Stimulated activated CD4-positive, alpha-beta T cell treated with anti-CD3 and anti-CD28 coated beads, Interleukin-1b, Interleukin-23, amount 100 ng/mL, for 4 hours (primary cell): ENCODE results near the gene FGA.

Experiments
- DNase-seq, 2 donors: peaks; one replicate each; pipeline ENCODE4 v3.0.0-alpha.2; 2020; ENCODE audit warnings: low read depth in 2 of 2

The FGA gene

DNA sequence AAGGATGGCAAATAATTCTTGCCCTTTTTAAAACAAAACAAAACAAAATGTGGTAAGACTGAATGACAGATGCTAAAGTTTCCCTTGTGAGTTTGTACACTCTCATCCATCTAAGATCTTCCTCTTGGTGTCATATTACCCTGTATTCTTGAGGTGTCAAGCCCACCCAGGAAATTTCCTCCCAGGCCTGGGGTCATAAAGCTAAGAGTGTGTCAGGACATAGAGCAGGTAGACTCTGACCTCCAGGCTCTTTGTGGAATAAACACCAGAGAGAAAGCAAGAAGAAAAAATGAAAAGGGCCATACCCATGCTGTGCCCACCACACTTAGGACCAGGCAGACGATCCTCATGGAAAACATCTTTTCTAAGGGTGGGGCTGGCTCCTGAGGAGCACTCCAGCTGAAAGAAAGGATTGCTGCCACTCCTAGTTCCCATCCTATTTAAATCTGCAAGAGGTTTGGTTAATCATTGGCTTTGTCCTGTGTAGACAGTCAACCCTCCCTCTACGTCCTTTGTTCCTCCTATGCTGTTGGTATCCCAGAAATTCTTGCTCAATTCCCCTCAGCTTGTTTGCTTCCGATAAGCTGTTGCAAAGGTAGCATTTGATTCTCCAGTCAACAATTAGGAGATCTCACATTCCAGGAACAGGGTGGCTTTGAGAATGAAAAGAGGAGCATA, at the start of gene FGA:
FGA (minus strand) TSS at position 414 of the 678 bp plus-strand sequence; CDS start at position 359, 55 bp downstream.
- no peak for DNase-seq

DNA sequence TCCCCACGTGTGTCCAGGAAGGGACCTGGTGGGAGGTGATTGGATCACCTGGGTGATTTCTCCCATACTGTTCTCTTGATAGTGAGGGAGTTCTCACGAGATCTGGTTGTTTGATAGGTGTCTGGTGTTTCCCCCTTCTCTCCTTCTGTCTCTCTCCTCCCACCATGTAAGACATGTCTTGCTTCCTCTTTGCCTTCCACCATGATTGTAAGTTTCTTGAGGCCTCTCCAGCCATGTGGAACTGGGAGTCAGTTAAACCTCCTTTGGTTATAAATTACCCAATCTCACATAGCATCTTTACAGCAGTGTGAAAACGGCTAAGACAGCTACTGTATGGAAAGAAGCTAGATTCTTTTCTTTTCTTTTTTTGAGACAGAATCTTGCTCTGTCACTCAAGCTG, 43.5 kb upstream of the FGA start:
- no peak for DNase-seq

DNA sequence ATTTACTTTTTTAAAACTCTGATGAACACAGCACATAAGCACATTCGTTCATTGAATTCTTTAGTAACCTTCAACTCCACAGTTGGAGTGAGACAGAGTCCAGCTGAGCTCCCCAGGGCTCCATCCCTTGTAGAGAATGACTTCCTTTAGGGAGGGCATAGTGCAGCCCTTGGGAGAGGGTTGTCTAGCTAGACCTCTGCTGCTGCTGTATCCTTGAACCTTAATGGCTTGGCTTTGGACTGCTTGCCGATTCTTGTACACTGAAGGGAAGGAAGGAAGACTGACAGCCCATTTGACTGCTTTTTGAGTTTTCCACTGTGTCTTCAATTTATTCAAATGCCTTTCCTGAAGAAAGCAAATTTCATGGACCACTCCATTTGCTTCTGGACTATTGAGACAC, 41.3 kb upstream of the FGA start:
- DNase-seq = no peak

DNA sequence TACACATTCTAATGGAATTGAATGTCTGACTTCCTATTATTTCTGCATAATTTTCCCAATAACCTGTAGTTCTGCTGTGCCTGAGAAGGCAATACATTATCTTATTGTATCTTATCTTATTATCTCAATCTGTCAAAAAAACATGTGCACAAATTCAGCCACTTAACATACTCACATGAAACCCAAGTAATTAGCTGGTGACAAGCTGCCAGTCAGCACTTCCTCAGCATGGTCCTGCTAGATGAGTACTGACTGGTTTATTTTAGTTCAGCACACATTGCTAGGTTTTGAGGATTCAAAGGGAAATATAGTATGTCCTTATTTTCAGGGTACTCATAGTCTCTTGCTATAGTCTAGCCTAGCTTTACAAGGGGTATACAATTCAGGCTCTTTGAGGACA, 39.8 kb upstream of the FGA start:
- DNase-seq = no peak

DNA sequence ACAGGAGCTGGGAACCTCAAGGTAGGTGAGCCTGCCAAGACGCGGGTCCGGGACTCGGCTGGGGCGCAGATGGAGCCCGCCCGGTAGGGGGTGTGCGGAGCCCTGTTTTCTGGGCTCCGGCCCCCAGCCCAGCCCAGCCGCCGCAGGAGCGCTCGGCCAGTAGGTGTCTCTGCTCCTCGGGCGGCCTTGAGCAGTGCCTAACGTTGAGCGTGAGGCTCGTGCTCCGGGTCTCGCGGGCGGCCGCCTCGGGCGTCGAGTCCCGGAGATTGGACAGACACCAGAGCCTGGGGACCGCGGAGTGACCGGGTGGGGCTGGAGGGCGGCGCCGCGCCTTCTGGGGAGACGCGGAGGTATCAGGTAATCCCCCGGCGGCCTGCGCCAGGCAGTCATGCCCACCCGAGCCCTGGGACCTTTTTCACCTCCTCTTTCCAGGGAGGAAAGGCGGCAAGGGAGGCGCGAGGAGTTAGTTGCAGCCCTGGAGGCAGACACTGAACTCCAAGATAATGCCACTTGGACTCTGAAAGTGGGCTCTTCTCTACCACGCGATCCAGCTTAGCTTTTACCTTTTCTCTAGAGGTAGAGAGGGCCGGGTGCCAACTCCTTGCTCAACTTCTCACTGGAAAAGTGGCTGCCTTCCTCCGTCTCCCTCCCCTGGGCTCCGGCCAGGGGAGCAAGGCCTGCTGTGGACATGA, 36.4 kb upstream of the FGA start:
- peak; percentile 13 to 48 for DNase-seq

DNA sequence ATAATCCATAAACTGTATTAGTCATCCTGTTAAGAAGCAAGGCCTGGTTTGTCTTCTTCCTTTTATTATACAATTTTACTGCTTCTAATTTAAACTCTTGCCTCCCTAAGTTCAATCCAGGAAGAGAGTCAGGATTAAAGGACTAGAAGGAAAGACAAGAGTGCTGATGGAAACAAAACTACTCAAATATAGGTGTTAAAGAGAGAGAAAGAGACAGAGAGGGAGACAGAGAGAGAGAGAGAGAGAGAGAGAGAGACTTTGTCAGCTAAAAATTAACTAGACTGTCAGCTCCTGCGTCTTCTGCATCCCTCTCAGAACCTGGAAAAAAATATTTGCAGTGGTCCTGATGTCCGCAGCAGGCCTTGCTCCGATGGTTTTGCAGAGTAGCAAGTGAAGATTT, 35.4 kb upstream of the FGA start:
- DNase-seq = no peak

DNA sequence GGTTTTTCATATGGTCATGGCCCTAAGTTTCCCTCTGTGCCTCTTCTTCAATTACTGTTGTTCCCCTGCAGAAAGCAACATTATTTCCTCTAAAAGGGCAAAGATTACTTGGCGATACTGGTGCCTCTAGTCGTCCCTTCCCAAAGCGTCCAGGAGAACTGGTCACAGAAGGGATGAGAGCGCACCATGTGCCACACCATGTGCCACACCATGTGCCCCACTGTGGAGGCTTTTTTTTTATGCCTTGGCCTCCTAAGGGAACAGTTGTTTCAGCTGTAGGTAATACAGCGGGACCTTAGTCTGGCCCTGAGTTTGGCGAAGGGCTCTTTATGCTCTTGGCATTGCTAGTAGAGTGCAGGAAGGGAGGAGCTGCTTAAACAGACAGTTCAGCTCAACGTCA, 33.5 kb upstream of the FGA start:
- DNase-seq = no peak

DNA sequence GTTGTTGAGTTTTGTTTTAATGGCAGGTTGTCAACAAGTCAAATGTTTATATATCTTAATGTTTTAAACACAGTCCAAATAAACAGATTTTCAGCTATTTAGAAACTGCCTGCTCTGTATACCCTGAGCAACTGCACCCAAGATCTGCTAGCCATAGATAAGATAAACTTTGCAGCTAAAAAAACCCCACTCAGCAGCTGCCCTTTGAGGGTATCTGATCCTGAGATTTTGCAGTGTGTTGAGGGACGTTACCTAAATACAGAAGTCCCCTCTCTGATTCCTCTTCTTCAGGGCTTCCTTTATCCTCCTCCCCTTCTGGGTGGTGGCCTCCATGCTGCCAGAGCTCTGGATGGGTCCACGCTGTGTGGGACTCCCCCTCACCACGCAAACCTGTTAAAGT, 32.9 kb upstream of the FGA start:
- DNase-seq = no peak

DNA sequence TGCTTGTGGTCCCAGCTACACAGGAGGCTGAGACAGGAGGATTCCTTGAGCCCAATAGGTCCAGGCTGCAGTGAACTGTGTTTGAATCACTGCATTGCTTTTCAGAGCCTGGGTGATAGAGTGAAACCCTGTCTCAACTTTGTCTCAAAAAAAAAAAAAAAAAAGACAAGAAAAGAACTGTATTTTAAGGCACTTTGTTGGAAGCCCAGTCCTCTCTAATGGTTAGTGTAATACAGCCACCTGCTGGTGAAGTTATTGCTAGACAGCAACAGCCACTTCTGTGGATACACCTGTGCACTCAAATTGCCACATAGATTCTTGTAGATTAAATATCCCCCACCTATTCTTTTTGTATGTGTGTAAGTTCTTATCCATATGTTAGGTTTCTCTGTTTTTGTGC, 32.1 kb upstream of the FGA start:
- no peak for DNase-seq

DNA sequence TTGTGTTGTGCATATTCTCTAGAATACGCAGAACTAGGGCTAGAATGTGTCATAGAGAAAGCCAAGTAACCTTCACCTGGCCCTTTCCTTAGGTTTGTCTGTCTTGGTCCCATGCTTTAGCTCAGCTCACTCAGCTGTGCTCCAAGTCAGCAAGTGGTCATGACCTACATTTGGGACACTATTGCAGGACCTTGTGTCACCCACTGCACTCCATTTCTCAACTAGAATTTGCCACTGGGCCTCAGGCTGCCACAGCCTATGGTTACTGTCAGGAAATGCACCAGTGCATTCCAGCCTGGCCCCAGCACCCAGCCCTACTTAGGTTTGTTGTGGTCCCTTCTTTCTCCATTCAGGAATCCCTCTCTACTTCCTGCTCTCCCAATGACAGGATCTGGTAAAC, 29.6 kb upstream of the FGA start:
- no peak for DNase-seq

DNA sequence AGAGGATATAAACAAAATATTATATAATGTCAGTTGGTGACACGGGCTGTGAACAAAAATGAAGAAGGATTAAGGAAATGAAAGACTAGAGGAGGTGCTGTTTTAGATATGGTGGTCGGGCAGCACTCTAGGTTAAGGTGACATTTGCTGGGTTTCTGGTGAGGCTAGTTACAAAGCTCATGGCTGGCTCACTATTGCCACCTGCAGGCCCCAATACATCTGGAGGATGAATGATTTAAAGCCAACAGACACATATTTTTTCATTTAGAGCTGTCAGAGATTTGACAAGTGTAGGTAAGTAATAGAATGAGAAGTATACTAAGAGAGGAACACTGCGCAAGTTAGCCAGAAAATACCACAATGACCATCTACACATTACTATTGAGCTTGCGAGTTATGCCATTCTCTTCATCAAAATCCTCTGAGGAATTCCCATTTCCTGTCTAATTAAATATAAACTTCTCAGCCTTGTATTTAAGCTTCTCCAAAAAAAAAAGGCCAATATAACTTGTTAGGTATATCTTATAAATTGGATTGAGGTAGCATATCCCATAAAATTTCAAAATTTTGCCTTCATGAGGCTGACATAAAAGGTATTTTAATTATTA, 28.3 kb upstream of the FGA start:
- DNase-seq = peak; percentile 12 to 29

DNA sequence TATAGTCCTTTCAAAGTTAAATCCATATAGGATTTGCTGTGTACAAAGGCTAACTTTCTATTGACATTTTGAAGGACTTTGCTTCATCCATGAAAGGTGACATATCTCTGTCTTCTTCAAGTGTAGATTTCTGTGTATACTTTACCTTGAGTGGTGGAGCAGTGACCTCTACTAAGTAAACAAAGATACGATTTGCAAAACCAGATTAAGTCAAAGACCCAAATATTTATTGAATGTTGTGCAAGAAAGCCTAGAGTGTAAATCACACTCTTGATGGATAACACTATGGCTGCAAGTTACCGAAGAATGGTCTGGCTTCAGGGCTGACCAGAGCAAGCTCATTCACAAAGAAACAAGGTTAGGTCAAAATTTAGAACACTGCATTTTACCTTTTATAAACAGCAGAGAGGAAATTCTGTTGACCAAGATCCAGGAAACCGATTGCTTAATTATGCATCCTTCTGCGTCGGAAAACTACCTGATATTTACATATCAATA, 27.3 kb upstream of the FGA start:
- DNase-seq = no peak

DNA sequence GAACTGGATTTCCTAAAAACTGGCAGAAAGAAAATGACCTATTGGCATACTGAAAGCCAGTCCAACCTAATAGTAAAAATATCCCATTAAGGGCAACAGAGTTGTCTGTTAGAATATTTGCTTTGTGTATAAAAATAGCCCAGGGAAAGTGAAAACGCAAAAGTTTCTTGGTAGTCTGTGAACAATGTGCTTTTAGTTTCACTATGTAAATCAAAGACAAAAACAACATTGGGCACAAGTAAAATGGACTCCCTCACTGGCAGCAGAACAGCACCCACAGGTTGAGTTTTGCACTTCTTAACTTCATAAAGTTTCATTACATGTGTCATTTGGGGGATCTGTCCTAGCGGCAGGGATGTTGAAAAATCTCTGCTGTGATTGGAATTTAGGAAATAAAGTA, 26.2 kb upstream of the FGA start:
- DNase-seq = no peak

DNA sequence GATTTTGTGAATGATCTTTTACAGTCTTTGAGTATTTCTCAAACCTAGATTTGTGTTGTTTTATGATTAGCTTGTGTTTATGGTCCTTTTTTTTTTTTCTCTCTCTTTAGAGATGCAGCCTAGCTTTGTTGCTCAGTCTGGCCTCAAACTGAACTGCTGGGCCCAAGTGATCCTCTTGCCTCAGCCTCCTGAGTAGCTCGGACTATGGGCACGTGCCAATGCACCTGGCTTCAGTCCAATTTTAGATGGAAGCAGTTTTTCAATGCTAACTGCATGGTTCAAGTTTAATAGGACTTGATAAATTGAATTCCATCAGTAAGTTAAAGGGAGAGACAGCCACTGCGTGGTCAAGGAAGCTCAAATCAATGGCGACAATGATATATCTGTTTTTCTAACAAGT, 25.7 kb upstream of the FGA start:
- no peak for DNase-seq

DNA sequence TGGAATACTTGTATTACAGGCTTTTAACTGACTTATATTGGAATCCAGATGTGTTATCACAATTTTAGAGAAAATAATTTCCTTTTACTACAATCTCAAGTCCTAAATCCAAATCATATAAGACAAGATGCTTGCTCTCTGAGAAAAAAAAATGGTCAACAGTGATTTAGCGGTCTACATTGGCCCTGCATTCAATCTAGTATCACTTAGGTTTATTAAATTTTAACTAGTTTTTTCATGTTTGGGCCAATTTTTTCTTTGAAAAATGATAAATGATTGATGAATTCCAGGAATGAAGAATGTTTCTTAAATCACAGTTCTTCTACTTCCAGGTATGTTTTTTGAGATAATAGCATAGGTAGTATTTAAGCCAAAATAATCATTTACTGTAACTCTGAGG, 24.7 kb upstream of the FGA start:
- DNase-seq = no peak

DNA sequence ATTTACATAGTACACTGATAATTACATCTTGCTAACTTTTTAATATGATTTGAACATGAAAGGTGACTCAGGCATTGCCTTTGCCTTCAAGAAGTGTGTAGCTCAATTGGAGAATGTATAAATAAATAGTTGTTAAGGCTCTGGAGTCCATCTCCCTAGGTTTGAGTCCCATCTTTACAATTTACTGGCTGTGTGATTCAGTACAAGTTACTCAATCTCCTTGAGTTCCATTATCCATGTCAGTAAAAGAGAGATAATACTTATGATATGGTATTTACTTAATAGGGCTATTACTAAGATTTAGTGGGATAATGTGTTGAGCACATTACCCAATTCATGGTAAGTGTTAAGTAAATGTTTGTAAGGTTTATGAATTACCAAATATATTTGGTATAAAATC, 23.8 kb upstream of the FGA start:
- DNase-seq = no peak

DNA sequence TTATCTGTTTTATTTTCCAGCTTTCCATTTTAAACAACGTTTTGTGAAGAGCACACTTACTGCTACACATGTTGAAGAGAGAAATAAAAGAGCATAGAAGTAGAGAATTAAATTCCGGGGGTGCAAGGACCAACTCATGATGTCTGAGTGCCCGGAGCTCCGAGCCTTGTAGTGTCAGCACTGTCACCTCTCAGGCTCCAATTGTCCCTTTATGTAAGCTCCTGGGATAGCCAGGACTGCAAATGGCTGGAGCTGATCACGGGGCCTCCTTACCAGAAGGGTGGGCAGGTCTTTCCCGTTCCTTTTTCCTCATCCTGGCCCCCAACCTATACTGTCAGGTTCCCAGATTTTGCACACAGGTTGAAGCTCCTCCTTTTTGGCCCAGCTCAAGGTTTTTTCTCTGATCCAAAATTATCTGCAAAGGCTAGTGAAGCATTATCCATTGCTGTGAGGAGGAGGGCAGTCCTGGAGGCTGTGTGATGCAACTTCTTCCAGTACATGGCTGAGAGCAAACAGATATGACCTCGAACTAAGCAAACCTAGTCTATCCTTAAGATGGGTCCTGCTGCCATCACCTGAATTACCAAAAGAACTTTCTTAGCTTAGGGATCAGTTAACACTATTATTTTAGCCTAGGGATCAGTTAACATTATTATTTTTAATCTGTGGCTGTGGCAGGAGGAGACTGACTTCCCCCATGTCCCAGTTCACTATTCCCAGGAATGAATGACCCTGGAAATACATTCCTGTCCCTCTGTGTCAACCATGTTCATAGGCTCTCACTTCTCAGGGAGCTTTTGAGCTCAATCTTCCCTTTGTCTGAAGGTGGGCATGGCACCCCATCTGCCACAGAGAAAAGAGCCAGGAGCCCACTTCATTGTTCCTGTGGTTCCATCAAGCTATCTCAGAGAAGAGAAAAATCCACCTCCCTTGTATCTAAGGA, 22.2 kb upstream of the FGA start, which contains the start of gene FGG:
FGG (minus strand) TSS at position 185 of the 943 bp plus-strand sequence; CDS start at position 138, 47 bp downstream.
- no peak for DNase-seq

DNA sequence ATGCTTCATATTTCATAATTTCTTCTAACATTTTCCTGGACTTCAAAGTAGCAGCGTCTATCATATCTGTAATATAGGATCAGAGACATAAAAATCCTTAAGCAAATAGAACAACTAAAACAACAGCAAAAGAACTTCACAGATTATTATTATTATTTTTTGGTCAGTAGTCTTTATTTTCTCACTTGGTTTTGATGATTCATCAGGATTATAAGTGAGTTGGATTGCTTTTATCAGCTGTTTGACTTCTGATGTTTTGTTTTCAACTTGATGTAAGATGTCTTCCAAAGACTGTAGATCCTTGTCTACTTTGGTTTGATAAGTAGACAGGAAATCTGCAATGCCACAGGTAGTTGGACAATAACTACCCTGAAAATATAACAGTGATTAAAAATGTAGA, 21.3 kb upstream of the FGA start:
- no peak for DNase-seq

DNA sequence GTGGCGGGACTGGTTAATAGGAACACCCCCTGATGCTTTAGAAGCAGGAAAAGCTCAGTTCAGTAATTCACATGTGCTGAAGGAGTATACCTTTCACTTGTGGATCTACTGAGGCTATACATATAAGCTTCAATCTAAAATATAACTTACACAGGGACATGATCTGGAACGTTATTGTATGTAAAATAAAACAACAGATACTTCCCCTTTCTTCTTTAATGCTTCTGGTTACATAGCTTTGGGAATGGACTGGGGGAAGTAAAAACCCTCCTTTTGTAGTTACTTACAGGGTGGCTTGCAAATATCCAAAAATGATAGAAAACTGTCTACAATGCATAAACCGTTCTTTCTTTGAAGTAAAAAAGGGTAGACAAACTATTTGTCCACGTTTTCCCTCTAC, 20.0 kb upstream of the FGA start:
- DNase-seq = no peak

DNA sequence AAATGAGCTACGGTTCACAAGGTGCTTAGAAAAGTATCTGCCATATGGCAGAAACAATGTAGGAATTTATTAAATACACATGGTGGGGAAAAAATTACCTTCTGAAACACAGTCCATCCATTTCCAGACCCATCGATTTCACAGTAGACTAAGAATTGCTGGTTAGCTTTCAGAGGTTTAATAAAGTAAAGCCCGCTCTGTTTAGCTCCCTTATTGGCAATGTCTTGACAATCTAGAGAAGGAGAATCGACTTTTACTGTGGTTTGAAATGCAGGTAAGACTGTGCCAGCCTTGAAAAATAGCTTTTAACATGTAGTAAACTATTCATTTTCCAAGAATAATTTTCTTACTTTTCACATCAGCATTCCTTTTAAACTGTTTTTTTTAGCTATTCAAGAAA, 19.0 kb upstream of the FGA start:
- no peak for DNase-seq

DNA sequence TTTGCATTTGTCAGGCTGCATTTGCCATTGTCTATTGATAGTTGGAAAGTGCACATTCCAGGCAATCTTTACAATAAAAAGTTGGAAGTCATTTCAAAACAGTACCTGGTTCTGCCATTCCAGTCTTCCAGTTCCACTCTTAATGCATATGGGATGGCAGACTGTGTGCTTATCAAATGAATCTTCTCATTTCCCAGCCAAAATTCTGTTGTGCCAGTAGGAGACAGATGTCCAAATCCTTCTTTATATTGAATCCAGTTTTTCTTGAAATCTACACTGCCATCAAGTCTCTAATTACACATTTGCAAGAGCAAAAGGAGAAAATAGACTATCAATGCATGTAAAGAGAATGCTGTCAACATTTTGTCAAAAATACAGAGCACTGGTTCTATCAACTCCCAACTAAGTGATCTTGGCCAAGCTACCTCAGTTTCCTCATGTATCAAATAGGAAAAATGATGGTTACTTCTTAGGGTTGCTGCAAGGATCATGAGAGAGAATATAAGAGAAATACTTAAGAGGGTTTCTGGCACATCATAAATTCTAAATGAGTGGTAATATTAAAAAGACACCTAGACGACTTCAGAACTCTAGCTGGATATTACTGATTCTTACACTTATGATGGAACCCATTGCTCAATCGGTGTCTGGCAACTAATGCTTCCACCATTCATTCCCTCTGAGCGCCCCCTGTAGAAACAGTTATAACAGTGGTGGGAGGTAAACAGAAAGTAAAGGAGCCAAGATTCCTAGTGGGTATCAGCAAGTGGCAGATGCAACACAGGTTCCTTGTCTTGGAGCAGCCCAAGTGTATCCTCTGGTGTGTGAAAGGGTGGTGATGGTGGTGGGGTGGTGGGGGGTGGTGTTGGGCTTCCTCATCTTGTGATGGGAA, 18.1 kb upstream of the FGA start:
- no peak for DNase-seq
